ENCODE results near the gene APBB1IP.
"Not testable (repeated sequence)": the region's sequence is repeated elsewhere in the genome, so short reads cannot be mapped to it uniquely, and the experiment has no call there.

Gene APBB1IP, protein sequence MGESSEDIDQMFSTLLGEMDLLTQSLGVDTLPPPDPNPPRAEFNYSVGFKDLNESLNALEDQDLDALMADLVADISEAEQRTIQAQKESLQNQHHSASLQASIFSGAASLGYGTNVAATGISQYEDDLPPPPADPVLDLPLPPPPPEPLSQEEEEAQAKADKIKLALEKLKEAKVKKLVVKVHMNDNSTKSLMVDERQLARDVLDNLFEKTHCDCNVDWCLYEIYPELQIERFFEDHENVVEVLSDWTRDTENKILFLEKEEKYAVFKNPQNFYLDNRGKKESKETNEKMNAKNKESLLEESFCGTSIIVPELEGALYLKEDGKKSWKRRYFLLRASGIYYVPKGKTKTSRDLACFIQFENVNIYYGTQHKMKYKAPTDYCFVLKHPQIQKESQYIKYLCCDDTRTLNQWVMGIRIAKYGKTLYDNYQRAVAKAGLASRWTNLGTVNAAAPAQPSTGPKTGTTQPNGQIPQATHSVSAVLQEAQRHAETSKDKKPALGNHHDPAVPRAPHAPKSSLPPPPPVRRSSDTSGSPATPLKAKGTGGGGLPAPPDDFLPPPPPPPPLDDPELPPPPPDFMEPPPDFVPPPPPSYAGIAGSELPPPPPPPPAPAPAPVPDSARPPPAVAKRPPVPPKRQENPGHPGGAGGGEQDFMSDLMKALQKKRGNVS

DNA sequence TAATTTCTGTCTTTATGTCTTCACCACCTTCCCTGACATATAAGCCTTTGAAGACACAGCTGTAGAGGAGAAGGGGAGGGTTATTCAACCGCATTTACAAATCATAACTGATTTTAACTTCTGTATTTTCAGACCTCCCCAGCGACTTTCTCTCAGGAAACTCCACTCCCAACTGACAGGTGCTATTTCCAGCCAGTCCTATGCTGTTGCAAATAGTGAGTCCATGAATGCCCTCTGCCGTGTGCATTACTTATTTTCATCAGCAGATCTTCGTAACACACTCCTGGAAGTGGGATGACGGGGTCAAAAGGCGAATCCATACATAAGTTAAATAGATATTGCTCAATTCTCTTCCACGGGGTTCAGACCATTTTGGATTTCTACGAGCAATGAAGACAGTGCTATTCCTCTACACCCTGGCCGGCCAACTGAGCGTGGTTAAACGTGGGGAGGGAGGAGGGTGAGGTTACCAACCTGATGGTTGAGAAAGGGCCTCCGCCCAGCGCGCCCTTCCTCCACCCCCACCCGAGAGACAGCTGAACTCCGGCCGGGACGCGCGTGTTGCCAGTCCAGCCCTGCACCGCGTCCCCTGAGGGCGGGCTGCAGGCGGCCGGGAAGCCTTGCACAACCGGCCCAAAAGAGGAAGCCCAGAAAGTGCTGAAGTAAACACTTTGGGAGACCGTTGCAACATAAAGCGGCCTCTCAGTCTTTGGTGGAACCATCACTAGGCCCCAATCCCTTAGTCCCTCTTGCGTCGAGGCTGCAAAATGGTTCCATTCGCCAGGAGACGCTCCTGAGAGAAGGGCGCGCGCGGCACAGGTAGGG, at the start of gene APBB1IP:
Gene APBB1IP, plus strand, starts transcription at position 705 of the 825 bp plus-strand sequence. CDS start 53,986 bp downstream, outside the sequence.
- peak within 1 kb of the TSS; percentile 49 for H3K4me3 ChIP-seq (ENCODE audit: control insufficient read depth, low read depth, low read length)
- peak; percentile 84 for DNase-seq (ENCODE audit: low read depth)
- TF ChIP-seq, protein P1, sequence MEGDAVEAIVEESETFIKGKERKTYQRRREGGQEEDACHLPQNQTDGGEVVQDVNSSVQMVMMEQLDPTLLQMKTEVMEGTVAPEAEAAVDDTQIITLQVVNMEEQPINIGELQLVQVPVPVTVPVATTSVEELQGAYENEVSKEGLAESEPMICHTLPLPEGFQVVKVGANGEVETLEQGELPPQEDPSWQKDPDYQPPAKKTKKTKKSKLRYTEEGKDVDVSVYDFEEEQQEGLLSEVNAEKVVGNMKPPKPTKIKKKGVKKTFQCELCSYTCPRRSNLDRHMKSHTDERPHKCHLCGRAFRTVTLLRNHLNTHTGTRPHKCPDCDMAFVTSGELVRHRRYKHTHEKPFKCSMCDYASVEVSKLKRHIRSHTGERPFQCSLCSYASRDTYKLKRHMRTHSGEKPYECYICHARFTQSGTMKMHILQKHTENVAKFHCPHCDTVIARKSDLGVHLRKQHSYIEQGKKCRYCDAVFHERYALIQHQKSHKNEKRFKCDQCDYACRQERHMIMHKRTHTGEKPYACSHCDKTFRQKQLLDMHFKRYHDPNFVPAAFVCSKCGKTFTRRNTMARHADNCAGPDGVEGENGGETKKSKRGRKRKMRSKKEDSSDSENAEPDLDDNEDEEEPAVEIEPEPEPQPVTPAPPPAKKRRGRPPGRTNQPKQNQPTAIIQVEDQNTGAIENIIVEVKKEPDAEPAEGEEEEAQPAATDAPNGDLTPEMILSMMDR (conservative IDR thresholded peaks at IDR 0.05; ENCODE audit: control insufficient read depth, insufficient read depth, low read depth, low read length) = no peak

DNA sequence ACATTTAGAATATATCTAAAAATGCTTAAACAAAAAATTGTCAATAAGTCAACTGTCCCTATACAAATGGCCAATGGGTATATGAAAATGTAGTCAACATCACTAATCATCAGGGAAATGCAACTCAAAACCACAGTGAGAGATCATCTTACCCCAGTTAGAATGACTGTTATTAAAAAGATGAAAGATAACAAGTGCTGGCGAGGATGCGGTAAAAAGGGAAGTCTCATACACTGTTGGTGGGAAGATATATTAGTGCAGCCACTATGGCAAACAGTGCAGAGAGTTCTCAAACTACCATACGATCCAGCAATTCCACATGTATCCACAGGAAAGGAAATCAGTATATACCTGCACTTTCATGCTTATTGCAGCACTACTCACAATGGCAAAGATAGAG, 48.6 kb upstream of the APBB1IP start:
- TF ChIP-seq, protein P1 (conservative IDR thresholded peaks at IDR 0.05; ENCODE audit: control insufficient read depth, insufficient read depth, low read depth, low read length) = no peak
- DNase-seq (ENCODE audit: low read depth) = no peak
- H3K4me3 ChIP-seq (ENCODE audit: control insufficient read depth, low read depth, low read length) = no peak overlapping the region

DNA sequence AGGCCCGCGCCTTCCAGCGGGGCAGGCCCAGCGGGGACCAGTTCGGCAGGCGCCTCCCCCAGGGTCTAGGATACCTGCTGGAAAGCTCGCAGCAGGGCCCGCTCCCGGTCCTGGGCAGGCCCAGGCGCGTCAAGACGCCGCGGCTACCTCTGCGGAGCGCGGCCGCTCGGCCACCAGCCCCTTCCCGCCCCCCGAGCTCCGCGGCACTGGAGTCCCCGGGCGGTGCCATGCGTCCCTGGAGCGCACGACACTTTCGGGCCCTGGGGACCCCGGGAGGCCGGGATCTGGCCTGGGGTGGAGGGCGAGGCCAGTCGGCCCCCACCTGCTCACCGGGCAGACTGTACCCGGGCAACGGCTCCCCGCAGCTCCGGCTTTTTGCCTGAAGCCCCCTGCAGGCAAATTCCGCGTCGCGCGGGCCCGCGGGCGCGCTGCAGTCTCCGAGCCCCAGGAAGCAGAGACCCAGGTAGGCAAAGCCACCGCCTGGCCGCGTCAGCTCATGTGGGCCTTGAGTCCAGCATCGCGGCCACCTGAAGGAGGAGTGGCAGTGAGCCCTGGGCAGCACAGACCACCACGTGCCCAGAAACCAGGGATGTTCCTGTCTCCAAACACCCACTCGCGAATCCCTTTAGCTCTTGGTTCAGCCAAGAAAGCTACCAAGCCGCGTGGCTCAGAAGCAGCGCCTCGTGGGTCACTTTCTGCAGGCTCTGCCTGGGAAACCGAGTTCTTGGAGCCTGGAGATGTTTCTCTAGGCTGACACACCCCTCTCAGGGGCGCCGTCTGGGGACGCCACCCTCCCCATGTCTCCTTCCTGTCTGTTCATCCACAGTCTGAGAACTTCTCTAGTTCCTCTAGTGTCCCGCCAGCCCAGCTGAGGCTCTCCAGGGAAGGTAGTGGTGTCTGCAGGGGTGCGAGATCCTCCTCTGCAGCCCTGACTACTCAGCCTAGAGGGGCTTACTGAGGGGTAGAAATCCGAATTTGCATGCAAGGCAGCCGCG, 46.1 kb upstream of the APBB1IP start:
- TF ChIP-seq, protein P1 (conservative IDR thresholded peaks at IDR 0.05; ENCODE audit: control insufficient read depth, insufficient read depth, low read depth, low read length) = no peak
- no peak for DNase-seq (ENCODE audit: low read depth)

DNA sequence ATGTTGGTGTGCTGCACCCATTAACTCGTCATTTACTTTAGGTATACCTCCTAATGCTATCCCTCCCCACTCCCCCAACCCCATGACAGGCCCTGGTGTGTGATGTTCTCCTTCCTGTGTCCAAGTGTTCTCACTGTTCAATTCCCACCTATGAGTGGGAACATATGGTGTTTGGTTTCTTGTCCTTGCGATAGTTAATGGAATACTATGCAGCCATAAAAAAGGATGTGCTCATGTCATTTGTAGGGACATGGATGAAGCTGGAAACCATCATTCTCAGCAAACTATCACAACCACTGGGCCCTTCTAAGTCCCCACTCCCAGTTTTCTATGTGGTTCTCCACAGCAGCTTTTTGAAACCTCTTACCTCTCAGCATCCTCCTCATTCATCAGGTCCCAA, 39.8 kb upstream of the APBB1IP start:
- DNase-seq (ENCODE audit: low read depth); H3K4me3 ChIP-seq (ENCODE audit: control insufficient read depth, low read depth, low read length): not testable (repeated sequence)

More for the DNA sequence above, 46.1 kb upstream of the APBB1IP start:
- no peak overlapping the region for H3K4me3 ChIP-seq (ENCODE audit: control insufficient read depth, low read depth, low read length)

DNA sequence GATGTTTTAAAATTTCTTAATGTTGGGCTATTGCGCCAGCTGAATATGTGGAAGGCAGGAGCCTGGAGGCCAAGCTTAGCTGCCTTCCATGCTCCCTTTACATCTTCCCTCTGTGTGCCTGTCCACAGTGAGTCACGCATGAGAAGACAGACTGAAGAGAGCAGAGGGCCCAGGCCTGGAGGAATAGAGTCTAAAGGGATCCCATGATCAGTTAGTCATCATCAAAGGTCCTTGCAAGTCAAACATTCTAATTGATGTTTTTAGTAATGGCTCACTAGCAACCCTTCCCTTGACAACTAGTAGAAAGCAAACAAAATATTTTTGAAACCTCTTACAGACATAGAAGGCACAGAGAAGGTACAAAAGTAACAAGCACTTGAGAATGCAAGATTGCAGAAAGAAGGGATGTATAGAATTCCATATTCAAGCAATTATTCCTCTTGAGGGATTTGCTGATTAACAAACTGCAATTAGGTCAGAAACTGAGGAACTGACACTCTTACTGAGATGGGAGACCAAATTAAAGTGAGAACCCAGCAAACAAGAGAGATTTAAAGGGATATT, 30.7 kb upstream of the APBB1IP start:
- TF ChIP-seq, protein P1 (conservative IDR thresholded peaks at IDR 0.05; ENCODE audit: control insufficient read depth, insufficient read depth, low read depth, low read length) = no peak
- peak; percentile 96 for DNase-seq (ENCODE audit: low read depth)

DNA sequence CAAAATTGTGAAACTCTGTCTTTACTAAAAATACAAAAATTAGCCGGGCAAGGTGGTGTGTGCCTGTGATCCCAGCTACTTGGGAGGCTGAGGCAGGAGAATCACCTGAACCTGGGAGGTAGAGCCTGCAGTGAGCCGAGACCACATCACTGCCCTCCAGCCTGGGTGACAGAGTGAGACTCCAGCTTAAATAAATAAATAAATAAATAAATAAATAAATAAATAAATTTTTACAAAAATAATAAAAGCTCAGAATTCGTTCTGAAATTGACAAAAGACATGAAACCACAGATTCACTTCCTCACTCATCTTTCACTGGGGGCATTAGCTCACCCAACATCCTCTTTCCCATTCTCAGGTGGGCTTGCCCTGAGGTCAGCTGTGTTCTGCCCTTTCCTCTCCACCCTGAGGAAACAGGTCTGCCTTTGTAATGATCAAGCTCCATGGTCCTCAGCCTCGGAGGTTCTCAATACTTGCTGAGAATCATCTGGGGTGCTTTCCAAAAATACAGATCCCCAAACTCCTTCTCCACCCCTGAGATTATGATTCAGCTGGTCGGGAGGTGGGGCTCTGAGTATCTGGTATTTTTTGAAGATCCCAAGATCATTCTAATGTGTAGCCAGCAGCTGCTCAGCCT, 29.2 kb upstream of the APBB1IP start:
- H3K4me3 ChIP-seq (ENCODE audit: control insufficient read depth, low read depth, low read length) = no peak overlapping the region
- DNase-seq (ENCODE audit: low read depth) = no peak
- TF ChIP-seq, protein P1 (conservative IDR thresholded peaks at IDR 0.05; ENCODE audit: control insufficient read depth, insufficient read depth, low read depth, low read length) = no peak

More for the DNA sequence above, 30.7 kb upstream of the APBB1IP start:
- H3K4me3 ChIP-seq (ENCODE audit: control insufficient read depth, low read depth, low read length) = no peak overlapping the region

Data from fibroblast of mammary gland (primary cell).